Neural cell (in vitro differentiated cells): ENCODE data around the gene RGS3.

ENCODE experiments used
- EZH2 ChIP-seq: fragments of 200-600, 300-800 bp; shearing (Covaris generic), sonication (generic); IDR thresholded peaks from 2 replicates; pipeline ENCODE4 v1.6.1; 2014; ENCODE audit warnings: antibody characterized with exemption, low read length, borderline replicate concordance, mild to moderate bottlenecking; ENCODE audit not compliant: insufficient read depth, poor library complexity, severe bottlenecking
- TF ChIP-seq, protein P1 (sequence below): fragments of 450-650 bp; IDR thresholded peaks from 2 replicates; pipeline ENCODE4 v1.5.1; 2014; ENCODE audit warnings: antibody characterized with exemption, mild to moderate bottlenecking, moderate library complexity; ENCODE audit not compliant: poor library complexity, severe bottlenecking
- TF ChIP-seq, protein P2 (sequence below): IDR thresholded peaks from 2 replicates; pipeline ENCODE4 v1.6.1; 2012; ENCODE audit warnings: borderline replicate concordance

DNA sequence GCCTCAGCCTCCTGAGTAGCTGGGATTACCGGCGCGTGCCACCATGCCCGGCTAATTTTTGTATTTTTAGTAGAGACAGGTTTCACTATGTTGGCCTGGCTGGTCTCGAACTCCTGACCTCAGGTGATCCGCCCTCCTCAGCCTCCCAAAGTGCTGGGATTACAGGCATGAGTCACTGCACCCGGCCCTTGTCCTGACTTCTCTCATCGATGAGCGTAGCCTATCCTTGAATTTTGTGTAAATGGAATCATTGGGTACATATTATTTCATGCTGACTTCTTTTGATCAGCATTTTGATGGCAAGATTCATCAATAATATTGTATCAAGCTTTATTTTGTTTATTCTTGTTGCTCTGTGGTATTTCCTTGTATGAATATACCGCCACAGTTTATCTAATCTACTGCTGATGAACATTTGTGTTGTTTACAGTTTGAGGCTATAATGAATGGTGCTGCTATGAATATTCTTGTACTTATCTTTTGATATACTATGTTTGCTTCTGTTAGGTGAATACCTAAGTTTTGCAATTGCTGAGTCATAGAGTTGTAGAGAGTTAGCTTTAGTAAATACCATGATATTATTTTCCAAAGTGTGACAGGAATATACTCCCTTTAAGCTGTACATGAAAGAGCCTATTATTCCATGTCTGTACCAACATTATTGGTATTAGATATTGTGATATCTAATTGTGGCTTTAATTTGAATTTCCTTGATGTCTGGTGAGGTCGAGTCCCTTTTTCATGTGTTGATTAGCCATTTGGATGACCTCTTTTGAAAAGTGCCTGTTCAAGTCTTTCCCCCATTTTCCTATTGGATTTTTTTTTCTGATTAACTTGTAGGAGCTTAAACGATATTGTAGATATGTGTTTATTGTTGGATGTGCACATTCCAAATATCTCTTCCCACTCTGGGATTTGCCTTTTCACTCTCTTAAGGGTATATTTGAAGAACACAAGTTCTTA, 107.5 kb downstream of the RGS3 start:
- TF ChIP-seq EZH2, result no peak
- TF ChIP-seq, protein P1, sequence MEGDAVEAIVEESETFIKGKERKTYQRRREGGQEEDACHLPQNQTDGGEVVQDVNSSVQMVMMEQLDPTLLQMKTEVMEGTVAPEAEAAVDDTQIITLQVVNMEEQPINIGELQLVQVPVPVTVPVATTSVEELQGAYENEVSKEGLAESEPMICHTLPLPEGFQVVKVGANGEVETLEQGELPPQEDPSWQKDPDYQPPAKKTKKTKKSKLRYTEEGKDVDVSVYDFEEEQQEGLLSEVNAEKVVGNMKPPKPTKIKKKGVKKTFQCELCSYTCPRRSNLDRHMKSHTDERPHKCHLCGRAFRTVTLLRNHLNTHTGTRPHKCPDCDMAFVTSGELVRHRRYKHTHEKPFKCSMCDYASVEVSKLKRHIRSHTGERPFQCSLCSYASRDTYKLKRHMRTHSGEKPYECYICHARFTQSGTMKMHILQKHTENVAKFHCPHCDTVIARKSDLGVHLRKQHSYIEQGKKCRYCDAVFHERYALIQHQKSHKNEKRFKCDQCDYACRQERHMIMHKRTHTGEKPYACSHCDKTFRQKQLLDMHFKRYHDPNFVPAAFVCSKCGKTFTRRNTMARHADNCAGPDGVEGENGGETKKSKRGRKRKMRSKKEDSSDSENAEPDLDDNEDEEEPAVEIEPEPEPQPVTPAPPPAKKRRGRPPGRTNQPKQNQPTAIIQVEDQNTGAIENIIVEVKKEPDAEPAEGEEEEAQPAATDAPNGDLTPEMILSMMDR, result no peak
- TF ChIP-seq, protein P2, sequence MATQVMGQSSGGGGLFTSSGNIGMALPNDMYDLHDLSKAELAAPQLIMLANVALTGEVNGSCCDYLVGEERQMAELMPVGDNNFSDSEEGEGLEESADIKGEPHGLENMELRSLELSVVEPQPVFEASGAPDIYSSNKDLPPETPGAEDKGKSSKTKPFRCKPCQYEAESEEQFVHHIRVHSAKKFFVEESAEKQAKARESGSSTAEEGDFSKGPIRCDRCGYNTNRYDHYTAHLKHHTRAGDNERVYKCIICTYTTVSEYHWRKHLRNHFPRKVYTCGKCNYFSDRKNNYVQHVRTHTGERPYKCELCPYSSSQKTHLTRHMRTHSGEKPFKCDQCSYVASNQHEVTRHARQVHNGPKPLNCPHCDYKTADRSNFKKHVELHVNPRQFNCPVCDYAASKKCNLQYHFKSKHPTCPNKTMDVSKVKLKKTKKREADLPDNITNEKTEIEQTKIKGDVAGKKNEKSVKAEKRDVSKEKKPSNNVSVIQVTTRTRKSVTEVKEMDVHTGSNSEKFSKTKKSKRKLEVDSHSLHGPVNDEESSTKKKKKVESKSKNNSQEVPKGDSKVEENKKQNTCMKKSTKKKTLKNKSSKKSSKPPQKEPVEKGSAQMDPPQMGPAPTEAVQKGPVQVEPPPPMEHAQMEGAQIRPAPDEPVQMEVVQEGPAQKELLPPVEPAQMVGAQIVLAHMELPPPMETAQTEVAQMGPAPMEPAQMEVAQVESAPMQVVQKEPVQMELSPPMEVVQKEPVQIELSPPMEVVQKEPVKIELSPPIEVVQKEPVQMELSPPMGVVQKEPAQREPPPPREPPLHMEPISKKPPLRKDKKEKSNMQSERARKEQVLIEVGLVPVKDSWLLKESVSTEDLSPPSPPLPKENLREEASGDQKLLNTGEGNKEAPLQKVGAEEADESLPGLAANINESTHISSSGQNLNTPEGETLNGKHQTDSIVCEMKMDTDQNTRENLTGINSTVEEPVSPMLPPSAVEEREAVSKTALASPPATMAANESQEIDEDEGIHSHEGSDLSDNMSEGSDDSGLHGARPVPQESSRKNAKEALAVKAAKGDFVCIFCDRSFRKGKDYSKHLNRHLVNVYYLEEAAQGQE, result no peak
